ENCODE measurements around the gene MBNL2. TPM values are rescaled to one million over a fixed set of nuclear protein-coding genes. Genes with fewer than 3 reads are reported as not detected.
A peak's percentile ranks its signal among the peaks of the same experiment; 100 is the strongest.

MBNL2 gene
- total and polyA plus RNA-seq, 2 of the 4 experiments (the other 2 are of a cell fraction): 26.9 to 103 TPM

GRCh38 chr13:97231118-97231828 is 9.1 kb downstream of the MBNL2 start:
- BruUV-seq (replicated peaks): no TSS peak
- peak overlapping the region; percentile 19 for H3K18ac ChIP-seq (ENCODE audit: low read depth, low read length)
- no peak overlapping the region for H3K4me3 ChIP-seq (ENCODE audit: insufficient read depth, low read depth, low read length)
- H3K4me2 ChIP-seq (ENCODE audit: low read depth, low read length): peak overlapping the region; percentile 19
- ChIA-PET CTCF (interaction anchor here (1.2 kb wide), 1 partner anchor 13 kb away, joined by 3 read pairs; no protein-coding TSS in a partner anchor), POLR2A (ENCODE audit: unreplicated experiment) (interaction anchor here (0.6 to 0.7 kb wide), 2 partner anchors 9 to 108 kb away, joined by 4 to 18 read pairs; no protein-coding TSS in a partner anchor)
- peaks cover 88% of the 10 kb centered on the region for H4K20me1 ChIP-seq (ENCODE audit: insufficient read depth, low read length)
- peak overlapping the region; percentile 51 for H3K27ac ChIP-seq (ENCODE audit: insufficient read depth, low read length)
- peak overlapping the region; percentile 69 for H2BK5ac ChIP-seq (ENCODE audit: low read depth, low read length, poor library complexity, severe bottlenecking)
- peak overlapping the region; percentile 36; the same call in 2 of the 3 replicates for H2BK15ac ChIP-seq (ENCODE audit: low read depth, low read length)
- peak overlapping the region; percentile 61 for H3K14ac ChIP-seq (replicated peaks; ENCODE audit: low read depth, low read length)
- H3K9me1 ChIP-seq (ENCODE audit: insufficient read depth, low read length): peaks cover 35% of the 10 kb centered on the region
- H2BK20ac ChIP-seq (ENCODE audit: low read depth, low read length): peak overlapping the region; percentile 38
- no peak overlapping the region for H2AK9ac ChIP-seq (replicated peaks; ENCODE audit: low read depth, low read length, poor library complexity)
- dilution Hi-C loops (cut with HindIII; ENCODE audit: low sequenced_read_pairs, unreplicated experiment) (no loop called here), intact Hi-C loops (cut with micrococcal nuclease) (no loop called here), in situ Hi-C loops (cut with MboI; ENCODE audit: low sequenced_read_pairs) (loop anchor here (10.0 kb wide), 1 partner anchor 114 kb away; no protein-coding TSS in a partner anchor)
- TF ChIP-seq SMC3 (IDR thresholded peaks at IDR 0.05; ENCODE audit: low read depth, low read length) (no peak), BHLHE40 (IDR thresholded peaks at IDR 0.05; ENCODE audit: low read depth, low read length) (no peak), FOS (IDR thresholded peaks at IDR 0.05; ENCODE audit: low read depth, low read length) (no peak), RFX5 (IDR thresholded peaks at IDR 0.05; ENCODE audit: low read depth, low read length) (no peak)
- H2AK5ac ChIP-seq (ENCODE audit: low read depth, low read length): peak overlapping the region; percentile 71
- peak overlapping the region; percentile 84 for H3K4ac ChIP-seq (ENCODE audit: low read depth, low read length)
- peak overlapping the region; percentile 70 for H4K91ac ChIP-seq (ENCODE audit: insufficient read depth, low read depth, low read length)
- H3K79me1 ChIP-seq (ENCODE audit: low read depth in 1 of 2, low read length in 2 of 2): peaks cover 24 to 91% of the 10 kb centered on the region in 2 experiments
- no CpG with 5 or more reads among the region's 4 CpGs for WGBS, 2 experiments (ENCODE audit: extremely low coverage in 2 of 2, insufficient read length in 1 of 2)
- H4K5ac ChIP-seq (ENCODE audit: low read depth, low read length): no peak overlapping the region
- H3K9me3 ChIP-seq (ENCODE audit: control insufficient read depth, insufficient read depth, low read length): no peaks in the 10 kb centered on the region
- peak overlapping the region; percentile 15 for H2AFZ ChIP-seq (replicated peaks; ENCODE audit: low read length, poor library complexity)
- H3K9ac ChIP-seq (ENCODE audit: low read depth, low read length): peak overlapping the region; percentile 33; the same call in 1 of the 2 replicates
- H3K27me3 ChIP-seq (ENCODE audit: control insufficient read depth, insufficient read depth, low read length): no peaks in the 10 kb centered on the region
- ATAC-seq (ENCODE audit: low read depth) (peak; percentile 54), DNase-seq (no peak)
- H3K4me1 ChIP-seq (ENCODE audit: control insufficient read depth, insufficient read depth, low read length): peaks cover 28% of the 10 kb centered on the region
- peak overlapping the region; percentile 10 to 40; a peak in 2 of 4 replicates for H4K8ac ChIP-seq (ENCODE audit: low read depth in 2 of 2, low read length in 2 of 2)
- H3K56ac ChIP-seq (ENCODE audit: extremely low read depth, insufficient read depth, low read length): peak overlapping the region; percentile 23; the same call in 1 of the 2 replicates
- H2BK120ac ChIP-seq (ENCODE audit: low read depth, low read length): peak overlapping the region; percentile 72
- H3K36me3 ChIP-seq (ENCODE audit: control insufficient read depth, insufficient read depth, low read length): peaks cover 11% of the 10 kb centered on the region
- H3K23ac ChIP-seq (ENCODE audit: low read depth, low read length): peak overlapping the region; percentile 74; the same call in 1 of the 2 replicates

Measured in IMR-90 (cell line).